ENCODE data around the gene RAB31.
"Not testable (repeated sequence)": the region's sequence is repeated elsewhere in the genome, so short reads cannot be mapped to it uniquely, and the experiment has no call there.

Gene RAB31

GRCh38 chr18:9900699-9901098 is 192.6 kb downstream of the RAB31 start:
- Histone ChIP-seq H3K27ac (ENCODE audit: extremely low read depth, low read depth, low read length) (no peak overlapping the region), H3K36me3 (ENCODE audit: control insufficient read depth in 2 of 2, insufficient read depth in 1 of 2, low read length in 2 of 2) (no peaks in the 10 kb centered on the region), H3K9me3 (ENCODE audit: control insufficient read depth, insufficient read depth, low read depth, low read length) (no peaks in the 10 kb centered on the region), H3K4me1 (ENCODE audit: control insufficient read depth, insufficient read depth, low read length) (no peaks in the 10 kb centered on the region), H3K4me3 (ENCODE audit: low read depth, low read length) (no peak overlapping the region)
- ChIA-PET CTCF (interaction anchor here (1.0 kb wide), 1 partner anchor 11 kb away, joined by 3 read pairs; no protein-coding TSS in a partner anchor), POLR2A (no interaction called here)
- TF ChIP-seq PRDM1 (tag by site-specific recombination; IDR thresholded peaks at IDR 0.05), result no peak
- TF ChIP-seq ZNF280C (tag by site-specific recombination; IDR thresholded peaks at IDR 0.05), result no peak
- TF ChIP-seq ZNF214 (tag by site-specific recombination; IDR thresholded peaks at IDR 0.05; ENCODE audit: borderline replicate concordance), result no peak
- no peak for TF ChIP-seq ZBTB1 (tag by site-specific recombination; IDR thresholded peaks at IDR 0.05)
- no peak for TF ChIP-seq ZNF449 (tag by site-specific recombination; IDR thresholded peaks at IDR 0.05)
- no peak for TF ChIP-seq ZNF548 (tag by site-specific recombination; IDR thresholded peaks at IDR 0.05)
- TF ChIP-seq PRDM6 (tag by site-specific recombination; IDR thresholded peaks at IDR 0.05), result no peak
- no peak for TF ChIP-seq ZNF510 (tag by site-specific recombination; IDR thresholded peaks at IDR 0.05; ENCODE audit: insufficient replicate concordance)
- no peak for TF ChIP-seq WT1 (tag by site-specific recombination; IDR thresholded peaks at IDR 0.05)
- no peak for TF ChIP-seq ZNF362 (tag by site-specific recombination; IDR thresholded peaks at IDR 0.05)

GRCh38 chr18:9901377-9901776 is 193.3 kb downstream of the RAB31 start:
- H3K4me3 ChIP-seq (ENCODE audit: low read depth, low read length), result no peak overlapping the region
- ChIA-PET CTCF (interaction anchor here (0.8 kb wide), 1 partner anchor 232 kb away, joined by 3 read pairs; no protein-coding TSS in a partner anchor), POLR2A (no interaction called here)
- H3K4me1 ChIP-seq (ENCODE audit: control insufficient read depth, insufficient read depth, low read length), result no peaks in the 10 kb centered on the region
- H3K36me3 ChIP-seq (ENCODE audit: control insufficient read depth in 2 of 2, insufficient read depth in 1 of 2, low read length in 2 of 2), result no peaks in the 10 kb centered on the region
- H3K27ac ChIP-seq (ENCODE audit: extremely low read depth, low read depth, low read length), result no peak overlapping the region
- TF ChIP-seq ZSCAN5A (tag by site-specific recombination; IDR thresholded peaks at IDR 0.05) (no peak), SCRT2 (tag by site-specific recombination; IDR thresholded peaks at IDR 0.05) (no peak), GLIS1 (tag by site-specific recombination; IDR thresholded peaks at IDR 0.05) (peak; percentile 81)
- no peaks in the 10 kb centered on the region for H3K9me3 ChIP-seq (ENCODE audit: control insufficient read depth, insufficient read depth, low read depth, low read length)

- H3K4me1 ChIP-seq (ENCODE audit: control insufficient read depth, insufficient read depth, low read length); H3K27ac ChIP-seq (ENCODE audit: extremely low read depth, low read depth, low read length); H3K9me3 ChIP-seq (ENCODE audit: control insufficient read depth, insufficient read depth, low read depth, low read length); H3K36me3 ChIP-seq (ENCODE audit: control insufficient read depth in 2 of 2, insufficient read depth in 1 of 2, low read length in 2 of 2); H3K4me3 ChIP-seq (ENCODE audit: low read depth, low read length); CTCF ChIA-PET: not testable (repeated sequence)
- POLR2A ChIA-PET, result interaction anchor here (1.1 kb wide), 1 partner anchor 11 kb away, joined by 3 read pairs; the partner anchor contains the start of gene VAPA
These were observed 194.2 kb downstream of the RAB31 start for GRCh38 chr18:9902264-9902663.
